GM18502 (cell line): ENCODE results near the gene MAST3.

Experiments
- ATAC-seq: cut with Tn5 transposase; IDR thresholded peaks from one replicate; pipeline ENCODE4 v1.9.1; 2021; ENCODE audit warnings: mild to moderate bottlenecking; ENCODE audit not compliant: unreplicated experiment, poor library complexity

Gene MAST3

DNA sequence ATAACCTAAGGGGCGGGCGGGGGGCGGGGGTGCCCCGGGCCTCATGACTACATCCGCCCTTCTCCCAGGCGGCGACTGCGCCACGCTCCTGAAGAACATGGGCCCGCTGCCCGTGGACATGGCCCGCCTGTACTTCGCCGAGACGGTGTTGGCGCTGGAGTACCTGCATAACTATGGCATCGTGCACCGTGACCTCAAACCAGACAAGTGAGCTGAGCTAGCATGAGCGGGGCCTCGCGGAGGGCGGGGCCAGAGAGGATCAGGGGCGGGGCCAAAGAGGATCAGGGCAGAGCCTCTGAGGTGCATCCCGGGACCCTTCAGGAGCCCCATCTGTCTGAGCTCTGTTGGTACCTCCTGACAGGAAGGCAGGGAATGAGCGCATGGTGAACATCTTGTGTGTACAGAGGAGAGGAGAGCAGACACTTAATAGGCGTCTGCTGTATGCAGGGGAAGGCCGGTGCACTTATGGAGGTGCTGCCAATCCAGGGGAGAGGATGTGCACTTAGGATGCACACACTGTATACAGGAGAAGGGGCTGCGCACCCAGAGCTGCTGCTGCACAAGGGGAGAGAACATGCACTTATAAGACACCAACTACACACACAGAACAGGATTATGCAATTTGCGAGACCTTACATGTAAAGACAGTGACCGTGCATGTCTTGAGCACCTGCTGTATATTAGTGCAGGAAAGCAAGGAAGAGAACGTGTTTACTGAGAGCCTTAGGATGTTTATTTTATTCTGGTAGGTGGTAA is 34.4 kb downstream of the MAST3 start:
- ATAC-seq = no peak

DNA sequence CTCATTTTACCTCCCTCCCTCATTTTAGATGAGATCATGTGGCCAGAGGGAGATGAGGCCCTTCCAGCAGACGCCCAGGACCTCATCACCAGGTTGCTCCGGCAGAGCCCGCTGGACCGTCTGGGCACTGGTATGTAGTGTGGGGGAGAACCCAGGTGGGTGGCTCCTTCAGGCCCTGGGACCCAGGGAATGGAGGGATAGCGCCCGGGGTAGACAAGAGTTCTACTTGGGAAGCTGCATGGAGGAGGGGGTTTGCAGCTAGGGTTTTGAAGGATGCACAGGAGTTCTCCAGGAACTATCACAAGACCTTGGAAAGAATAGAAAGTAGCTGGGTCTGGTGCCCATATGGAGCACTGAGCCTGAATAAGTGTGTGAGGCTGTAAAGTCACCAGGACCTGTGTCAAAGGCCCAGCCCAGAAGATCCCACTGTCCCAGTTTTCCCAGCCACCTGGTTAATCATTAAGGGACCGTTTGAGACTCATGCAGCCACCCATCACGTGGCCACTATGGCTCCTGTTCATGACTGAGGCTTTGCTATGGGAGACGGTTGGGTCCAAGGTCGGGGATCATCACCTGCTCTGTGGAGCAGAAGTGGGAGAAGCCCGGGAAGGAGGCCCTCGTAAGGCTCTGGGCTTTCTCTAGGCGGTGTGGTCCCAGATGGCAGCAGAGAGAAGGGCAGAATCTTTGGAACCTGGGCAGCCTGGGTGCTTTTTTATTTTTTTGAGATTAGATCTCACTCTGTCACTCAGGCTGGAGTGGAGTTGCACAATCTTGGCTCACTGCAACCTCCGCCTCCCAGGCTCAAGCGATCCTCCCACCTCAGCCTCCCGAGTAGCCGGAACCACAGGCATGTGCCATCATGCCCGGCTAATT is 38.4 kb downstream of the MAST3 start:
- ATAC-seq = no peak

DNA sequence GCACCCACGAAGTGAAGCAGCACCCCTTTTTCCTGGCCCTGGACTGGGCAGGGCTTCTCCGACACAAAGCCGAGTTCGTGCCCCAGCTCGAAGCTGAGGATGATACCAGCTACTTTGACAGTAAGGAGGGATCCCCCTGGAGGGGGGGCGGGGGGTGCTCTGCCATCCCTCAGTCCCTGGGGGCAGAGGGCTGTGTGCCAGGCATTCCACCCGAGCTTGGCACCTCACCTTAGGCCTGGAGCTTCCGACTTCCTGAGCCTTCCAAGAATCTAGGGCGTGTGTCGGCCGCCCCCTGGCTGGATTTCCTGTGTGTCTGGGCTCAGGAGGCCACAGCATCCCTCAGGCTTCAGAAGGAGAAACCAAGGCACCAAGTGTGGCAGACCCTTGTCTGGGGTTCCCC is 39.7 kb downstream of the MAST3 start:
- no peak for ATAC-seq

DNA sequence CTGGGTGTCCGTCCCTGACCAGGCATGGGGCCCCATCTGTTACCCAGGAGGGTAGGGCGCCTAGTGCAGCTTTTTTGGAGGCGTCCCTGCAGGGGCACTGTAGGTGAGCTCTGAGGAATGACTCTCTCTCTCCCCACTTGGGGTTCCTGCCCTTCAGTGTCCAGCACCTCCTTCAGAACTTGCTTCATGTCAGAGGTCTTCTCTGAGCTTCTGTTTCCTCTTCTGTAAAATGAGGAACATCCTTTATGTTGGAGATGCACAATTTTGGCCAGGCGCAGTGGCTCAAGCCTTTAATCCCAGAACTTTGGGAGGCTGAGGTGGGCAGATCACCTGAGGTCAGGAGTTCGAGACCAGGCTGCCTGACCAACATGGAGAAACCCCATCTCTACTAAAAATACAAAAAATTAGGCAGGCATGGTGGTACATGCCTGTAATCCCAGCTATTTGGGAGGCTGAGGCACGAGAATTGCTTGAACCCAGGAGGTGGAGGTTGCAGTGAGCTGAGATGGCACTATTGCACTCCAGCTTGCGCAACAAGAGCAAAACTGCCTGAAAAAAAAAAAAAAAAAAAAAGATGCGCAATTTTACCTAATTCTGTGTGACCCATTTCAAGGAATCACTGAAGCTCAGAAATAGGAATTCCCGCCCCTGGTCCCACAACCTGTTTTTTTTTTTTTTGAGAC is 40.2 kb downstream of the MAST3 start:
- ATAC-seq = no peak

GRCh38 chr19:18140473-18140872 is 42.9 kb downstream of the MAST3 start:
- ATAC-seq = no peak

DNA sequence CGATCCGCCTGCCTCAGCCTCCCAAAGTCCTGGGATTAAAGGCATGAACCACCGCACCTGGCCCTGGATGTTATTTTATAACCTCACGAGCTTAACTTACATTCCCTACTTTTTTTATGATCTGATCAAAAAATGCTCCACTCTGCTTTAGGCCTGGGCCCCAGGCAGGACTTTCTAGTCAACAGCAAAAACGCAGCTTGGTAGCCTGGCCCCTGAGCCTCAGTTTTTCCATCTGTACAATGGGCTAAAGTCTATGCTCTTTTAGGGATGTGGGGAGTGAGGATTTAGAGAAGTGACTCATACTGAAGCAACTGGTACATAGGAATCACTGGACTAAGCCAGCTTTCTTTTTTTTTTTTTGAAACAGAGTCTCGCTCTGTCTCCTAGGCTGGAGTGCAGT is 43.5 kb downstream of the MAST3 start:
- no peak for ATAC-seq

DNA sequence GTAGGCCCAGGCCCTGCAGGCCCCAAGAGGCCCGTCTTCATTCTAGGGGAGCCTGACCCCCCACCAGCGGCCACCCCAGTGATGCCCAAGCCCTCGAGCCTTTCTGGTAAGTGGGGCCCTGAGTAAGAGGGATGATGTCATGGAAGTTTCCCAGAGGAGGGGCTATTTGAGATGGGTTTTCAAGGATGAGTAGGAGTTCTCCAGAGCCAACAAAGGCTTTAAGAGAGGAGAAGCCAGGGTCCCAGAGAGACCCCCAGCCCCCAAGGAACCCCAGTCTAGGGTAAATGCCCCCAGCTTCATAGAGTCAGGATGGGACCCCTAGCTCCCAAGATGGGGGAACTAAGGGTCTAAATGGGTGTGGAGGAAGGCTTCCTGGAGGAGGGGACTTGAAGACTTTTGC is 46.3 kb downstream of the MAST3 start:
- no peak for ATAC-seq

- no peak for ATAC-seq
Measured at GRCh38 chr19:18144361-18144760, 46.8 kb downstream of the MAST3 start.

DNA sequence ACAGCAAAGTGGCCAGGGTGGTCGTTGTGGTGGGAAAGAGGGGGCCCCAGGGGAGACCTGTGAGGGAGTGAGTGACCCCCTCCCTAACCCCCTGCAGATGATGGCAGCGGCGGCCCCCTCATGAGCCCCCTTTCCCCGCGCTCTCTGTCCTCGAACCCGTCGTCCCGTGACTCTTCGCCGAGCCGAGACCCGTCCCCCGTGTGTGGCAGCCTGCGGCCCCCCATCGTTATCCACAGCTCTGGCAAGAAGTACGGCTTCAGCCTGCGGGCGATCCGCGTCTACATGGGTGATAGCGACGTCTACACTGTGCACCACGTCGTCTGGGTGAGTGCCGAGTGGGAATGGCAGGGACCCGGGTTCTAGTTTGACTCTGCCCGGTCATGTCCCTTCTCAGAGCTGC is 47.3 kb downstream of the MAST3 start:
- ATAC-seq = no peak

GRCh38 chr19:18145391-18145999 is 47.9 kb downstream of the MAST3 start:
- no peak for ATAC-seq

- no peak for ATAC-seq
Measured at GRCh38 chr19:18147396-18147795, 49.8 kb downstream of the MAST3 start.

- no peak for ATAC-seq
Measured at GRCh38 chr19:18149596-18149975, 52.0 kb downstream of the MAST3 start.

GRCh38 chr19:18150776-18151624 is 53.4 kb downstream of the MAST3 start:
- no peak for ATAC-seq

- ATAC-seq = peak; percentile 63
Measured at GRCh38 chr19:18152442-18152816, 54.9 kb downstream of the MAST3 start.

DNA sequence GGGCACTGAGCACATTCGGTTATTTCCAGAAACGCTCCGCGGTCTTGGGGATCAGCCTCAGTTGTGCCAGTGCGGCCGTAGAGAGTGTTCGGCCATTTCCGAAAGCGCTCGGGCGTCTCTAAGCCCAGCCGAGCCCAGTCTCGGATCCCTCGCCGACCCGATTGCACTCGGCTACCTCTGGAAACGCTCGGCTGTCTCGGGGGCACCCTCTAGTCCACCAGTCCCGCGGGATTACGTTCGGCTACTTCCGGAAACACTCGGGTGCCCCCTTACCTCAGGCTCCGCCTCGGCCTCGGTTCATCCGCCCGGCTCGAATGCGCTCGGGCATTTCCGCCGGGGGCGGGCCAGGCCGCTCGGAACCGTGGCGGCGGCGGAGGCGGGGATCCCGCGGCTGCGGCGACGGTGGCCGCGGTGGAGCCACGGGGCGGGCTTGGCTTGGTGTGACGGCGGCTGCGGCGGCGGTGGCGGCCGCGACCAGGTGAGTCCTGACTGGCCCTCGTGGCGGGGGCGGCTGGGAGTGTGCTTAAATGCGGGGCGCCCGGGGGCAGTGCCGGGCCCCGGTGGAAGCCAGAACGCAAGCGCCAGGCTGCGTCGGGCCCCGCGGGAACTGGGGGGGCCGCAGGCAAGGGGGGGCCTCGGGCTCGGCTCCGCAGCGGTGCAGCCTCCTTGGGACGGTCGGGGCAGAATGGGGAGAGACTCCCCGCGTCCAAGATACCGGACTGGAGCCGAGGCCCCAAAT is 55.4 kb downstream of the MAST3 start, which contains the start of gene PIK3R2:
PIK3R2 (plus strand) TSS at position 347 of the 739 bp plus-strand sequence. CDS start 2,717 bp downstream, outside the sequence.
- ATAC-seq = peak; percentile 78

DNA sequence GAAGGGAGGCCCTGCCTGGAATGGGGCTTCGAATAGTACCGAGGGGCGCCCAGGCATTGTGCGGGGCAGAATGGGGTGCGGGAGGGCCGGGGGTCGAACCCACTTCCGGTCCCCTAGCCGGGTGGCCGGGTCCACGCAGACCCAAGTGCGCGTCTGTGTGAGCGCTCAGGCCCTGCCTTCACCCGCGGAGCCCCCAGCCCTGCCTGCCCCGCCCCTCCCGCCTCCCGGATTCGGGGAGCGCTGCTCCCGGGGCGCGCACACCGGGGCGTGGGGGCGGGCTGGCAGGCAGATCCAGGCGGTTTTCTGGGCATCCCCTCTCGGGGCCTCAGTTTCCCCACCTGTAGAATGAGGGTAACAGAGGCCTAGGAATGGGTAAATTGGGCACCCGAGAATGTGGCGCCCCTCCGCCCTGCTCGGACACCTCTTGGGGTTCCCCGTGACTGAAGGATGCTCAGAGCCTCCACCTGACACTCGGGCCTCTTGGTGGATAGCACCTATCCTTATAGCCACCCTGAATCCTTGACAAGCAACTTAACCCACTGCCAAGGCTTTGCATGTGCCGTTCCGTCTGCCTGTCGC is 56.1 kb downstream of the MAST3 start:
- ATAC-seq = peak; percentile 0

GRCh38 chr19:18155095-18156087 is 57.8 kb downstream of the MAST3 start:
- ATAC-seq = no peak
